WI38 (cell line): ENCODE measurements around the gene IMMP2L.

Experiments
- H3K4me3 ChIP-seq: 2 replicates; pipeline ENCODE4 v1.5.1; 2011; ENCODE audit warnings: low read depth, mild to moderate bottlenecking, control low read depth, low read length
- CTCF ChIP-seq: IDR thresholded peaks from 2 replicates; pipeline ENCODE4 v1.5.1; 2012; ENCODE audit warnings: low read depth, mild to moderate bottlenecking, control low read depth, low read length

IMMP2L gene

GRCh38 chr7:111439977-111440376, 122.3 kb downstream of the IMMP2L start:
- no peak for TF ChIP-seq CTCF
- no peak overlapping the region for H3K4me3 ChIP-seq

- no peak for TF ChIP-seq CTCF
Measured at GRCh38 chr7:111438369-111439289, 123.7 kb downstream of the IMMP2L start.

GRCh38 chr7:111437736-111438135, 124.6 kb downstream of the IMMP2L start:
- TF ChIP-seq CTCF = no peak
- H3K4me3 ChIP-seq = no peak overlapping the region

More at GRCh38 chr7:111438369-111439289, 123.7 kb downstream of the IMMP2L start:
- no peak overlapping the region for H3K4me3 ChIP-seq

- H3K4me3 ChIP-seq = no peak overlapping the region
- TF ChIP-seq CTCF = no peak
Measured at GRCh38 chr7:111436608-111437007, 125.7 kb downstream of the IMMP2L start.

GRCh38 chr7:111433426-111433825, 128.9 kb downstream of the IMMP2L start:
- TF ChIP-seq CTCF = no peak
- no peak overlapping the region for H3K4me3 ChIP-seq

GRCh38 chr7:111429781-111430180, 132.5 kb downstream of the IMMP2L start:
- H3K4me3 ChIP-seq = no peak overlapping the region
- TF ChIP-seq CTCF = no peak

GRCh38 chr7:111424768-111425167, 137.5 kb downstream of the IMMP2L start:
- no peak for TF ChIP-seq CTCF

More at GRCh38 chr7:111424768-111425167, 137.5 kb downstream of the IMMP2L start:
- no peak overlapping the region for H3K4me3 ChIP-seq
